H1 (cell line): ENCODE data around the gene TLCD5. TPM values are rescaled to one million over a fixed set of nuclear protein-coding genes. Genes with fewer than 3 reads are reported as not detected.

ENCODE experiments used
- CTCF ChIA-PET: fragments of 300-600 bp; sonication (Branson Sonifier 250); formaldehyde crosslinking; loops from one replicate; lab custom pipeline; 2021; ENCODE audit not compliant: partially characterized antibody; lab: Charles Lee
- POLR2A ChIA-PET: fragments of 300-600 bp; sonication (Branson Sonifier 250); formaldehyde crosslinking; loops from one replicate; lab custom pipeline; 2021; ENCODE audit warnings: inconsistent platforms; ENCODE audit not compliant: partially characterized antibody; lab: Charles Lee
- DNase-seq, 2 experiments: peaks; one replicate each; pipeline versions ENCODE4 v3.0.0 to v3.0.0-alpha.2; 2010 to 2022; ENCODE audit warnings: low spot score in 2 of 2, low read depth in 1 of 2, mixed read lengths in 1 of 2
- FAIRE-seq: peaks from 2 replicates; lab custom pipeline; 2011; peaks lifted over from hg19 to GRCh38; lab: Jason Lieb, UNC
- H2AFZ ChIP-seq: 2 replicates; pipeline ENCODE4 v1.8.1; 2012; ENCODE audit warnings: low read length, inconsistent platforms
- H2AK5ac ChIP-seq: 2 replicates; pipeline ENCODE4 v1.6.1; 2013; ENCODE audit warnings: low read depth, low read length
- H2BK120ac ChIP-seq: replicated peaks from 2 replicates; pipeline ENCODE3; 2013; ENCODE audit warnings: low read depth, low read length, inconsistent platforms
- H2BK12ac ChIP-seq: 2 replicates; pipeline ENCODE4 v1.6.1; 2013; ENCODE audit warnings: low read depth, low read length
- H2BK15ac ChIP-seq: 2 replicates; pipeline ENCODE4 v1.6.1; 2013; ENCODE audit warnings: low read length
- H2BK20ac ChIP-seq: 2 replicates; pipeline ENCODE4 v1.6.1; 2013; ENCODE audit warnings: low read length
- H2BK5ac ChIP-seq: 2 replicates; pipeline ENCODE4 v1.6.1; 2013; ENCODE audit warnings: low read depth, low read length
- H3K14ac ChIP-seq: 2 replicates; pipeline ENCODE4 v1.6.1; 2013; ENCODE audit warnings: inconsistent platforms; ENCODE audit not compliant: insufficient read length
- H3K18ac ChIP-seq: 2 replicates; pipeline ENCODE4 v1.6.1; 2013; ENCODE audit warnings: low read length; ENCODE audit errors: extremely low read depth
- H3K23ac ChIP-seq: 2 replicates; pipeline ENCODE4 v1.6.1; 2013; ENCODE audit warnings: inconsistent platforms; ENCODE audit not compliant: insufficient read length
- H3K23me2 ChIP-seq: 2 replicates; pipeline ENCODE4 v1.6.1; 2013; ENCODE audit warnings: low read depth, low read length
- H3K27ac ChIP-seq: 2 replicates; pipeline ENCODE4 v1.6.1; 2011; ENCODE audit warnings: low read depth, low read length, inconsistent platforms
- H3K27me3 ChIP-seq, 4 experiments: replicated peaks in 1 of 4; 1 replicate in 1 of 4; 2 replicates in 3 of 4; pipeline versions ENCODE4 v1.6.1 to v1.8.1; 2011 to 2013; ENCODE audit warnings: low read length in 3 of 4, mild to moderate bottlenecking in 3 of 4, inconsistent platforms in 2 of 4, mixed read lengths in 2 of 4, moderate library complexity in 1 of 4; ENCODE audit not compliant: control insufficient read depth in 3 of 4, insufficient read depth in 3 of 4; ENCODE audit errors: extremely low read depth in 1 of 4
- H3K36me3 ChIP-seq, 4 experiments: 2 replicates each; pipeline versions ENCODE4 v1.6.1 to v1.8.1; 2011 to 2013; ENCODE audit warnings: mild to moderate bottlenecking in 4 of 4, low read length in 3 of 4, moderate library complexity in 2 of 4, control low read depth in 1 of 4, inconsistent platforms in 1 of 4; ENCODE audit not compliant: insufficient read depth in 4 of 4, control insufficient read depth in 2 of 4
- H3K4ac ChIP-seq: replicated peaks from 2 replicates; pipeline ENCODE3; 2013; ENCODE audit warnings: low read length, low read depth, mixed read lengths, inconsistent platforms; ENCODE audit not compliant: insufficient read length
- H3K4me1 ChIP-seq, 4 experiments: replicated peaks in 1 of 4; 1 replicate in 1 of 4; 2 replicates in 3 of 4; pipeline versions ENCODE4 v1.6.1 to v1.8.1; 2011 to 2013; ENCODE audit warnings: low read length in 3 of 4, inconsistent platforms in 2 of 4, mixed read lengths in 1 of 4; ENCODE audit not compliant: insufficient read depth in 4 of 4, control insufficient read depth in 3 of 4
- H3K4me2 ChIP-seq, 2 experiments: 2 replicates each; pipeline versions ENCODE4 v1.6.1 to v1.8.1; 2011 to 2013; ENCODE audit warnings: low read depth in 2 of 2, low read length in 2 of 2, control low read depth in 1 of 2, inconsistent platforms in 1 of 2, mild to moderate bottlenecking in 1 of 2; ENCODE audit not compliant: insufficient read depth in 1 of 2
- H3K4me3 ChIP-seq, 4 experiments: fragments of 200-600, 300-600 bp in 1 of 4; sonication (generic), shearing (Covaris generic), sonication (Bioruptor Twin) in 1 of 4; 2 replicates each; pipeline versions ENCODE4 v1.5.1 to v1.8.1; 2011 to 2016; ENCODE audit warnings: low read length in 4 of 4, low read depth in 3 of 4, control low read depth in 2 of 4, inconsistent platforms in 2 of 4, mild to moderate bottlenecking in 2 of 4, mixed read lengths in 1 of 4, moderate library complexity in 1 of 4; ENCODE audit not compliant: insufficient read depth in 2 of 4; ENCODE audit errors: extremely low read depth in 1 of 4
- H3K56ac ChIP-seq: replicated peaks from 2 replicates; pipeline ENCODE3; 2013; ENCODE audit warnings: low read depth, mild to moderate bottlenecking, mixed read lengths, low read length, inconsistent platforms; ENCODE audit not compliant: insufficient read length
- H3K79me1 ChIP-seq: 2 replicates; pipeline ENCODE4 v1.6.1; 2013; ENCODE audit warnings: low read depth, low read length, control low read depth
- H3K79me2 ChIP-seq, 2 experiments: 2 replicates each; pipeline versions ENCODE4 v1.6.1 to v1.8.1; 2012 to 2013; ENCODE audit warnings: low read length in 2 of 2, mild to moderate bottlenecking in 2 of 2, inconsistent platforms in 1 of 2; ENCODE audit not compliant: insufficient read depth in 2 of 2, control insufficient read depth in 1 of 2
- H3K9ac ChIP-seq, 4 experiments: replicated peaks in 1 of 4; 1 replicate in 1 of 4; 2 replicates in 3 of 4; pipeline versions ENCODE4 v1.6.1 to v1.8.1; 2011 to 2013; ENCODE audit warnings: low read depth in 3 of 4, low read length in 3 of 4, control low read depth in 2 of 4, mild to moderate bottlenecking in 2 of 4, moderate library complexity in 2 of 4, inconsistent platforms in 1 of 4; ENCODE audit errors: extremely low read depth in 1 of 4
- H3K9me3 ChIP-seq, 2 experiments: 2 replicates each; pipeline versions ENCODE4 v1.6.1 to v1.8.1; 2012 to 2013; ENCODE audit warnings: mild to moderate bottlenecking in 2 of 2, moderate library complexity in 2 of 2, control low read depth in 1 of 2, inconsistent platforms in 1 of 2, low read depth in 1 of 2, low read length in 1 of 2, mixed read lengths in 1 of 2; ENCODE audit not compliant: insufficient read depth in 2 of 2
- H4K20me1 ChIP-seq, 2 experiments: replicated peaks in 1 of 2; 2 replicates each; pipeline versions ENCODE3 to v1.8.1; 2011 to 2013; ENCODE audit warnings: inconsistent platforms in 2 of 2, low read length in 2 of 2, mild to moderate bottlenecking in 1 of 2; ENCODE audit not compliant: insufficient read depth in 2 of 2, control insufficient read depth in 1 of 2
- H4K5ac ChIP-seq: 2 replicates; pipeline ENCODE4 v1.6.1; 2013; ENCODE audit warnings: low read length, low read depth, mixed read lengths, inconsistent platforms; ENCODE audit not compliant: insufficient read length
- H4K8ac ChIP-seq: 2 replicates; pipeline ENCODE4 v1.8.0; 2013; ENCODE audit warnings: mild to moderate bottlenecking, moderate library complexity, low read length, inconsistent platforms; ENCODE audit not compliant: insufficient read depth; ENCODE audit errors: extremely low read depth
- H4K91ac ChIP-seq: replicated peaks from 2 replicates; pipeline ENCODE3; 2013; ENCODE audit warnings: low read length, mixed read lengths, inconsistent platforms; ENCODE audit not compliant: insufficient read length
- EZH2 ChIP-seq: fragments of 200-600 bp; sonication (generic); IDR thresholded peaks from 2 replicates; pipeline ENCODE4 v1.7.1; 2012; ENCODE audit warnings: low read depth, mild to moderate bottlenecking, moderate library complexity, low read length, inconsistent platforms; ENCODE audit not compliant: severe bottlenecking
- POLR2A ChIP-seq, 2 experiments: IDR thresholded peaks; 1 replicate in 1 of 2; 2 replicates in 1 of 2; pipeline ENCODE4 v1.6.1; 2011; ENCODE audit warnings: low read depth in 2 of 2, low read length in 2 of 2, mild to moderate bottlenecking in 2 of 2; ENCODE audit errors: control extremely low read depth in 1 of 2
- RFX5 ChIP-seq: IDR thresholded peaks from 2 replicates; pipeline ENCODE4 v1.6.1; 2011; ENCODE audit warnings: low read depth, low read length, improper control_type of control experiment, borderline replicate concordance
- WGBS, 2 experiments: shearing (Covaris generic) in 1 of 2; methylation state at CpG; one replicate each; pipeline versions ENCODE4 v1.1.6 to v1.1.7; 2013 to 2015; ENCODE audit warnings: low lambda C conversion rate in 2 of 2, mixed read lengths in 2 of 2, inconsistent platforms in 1 of 2, low coverage in 1 of 2, missing lambda C conversion rate in 1 of 2; ENCODE audit not compliant: insufficient replicate concordance in 2 of 2, insufficient coverage in 1 of 2, insufficient read length in 1 of 2; ENCODE audit errors: extremely low coverage in 1 of 2, missing lambda C conversion rate in 1 of 2; 5-methylcytosine and 5-hydroxymethylcytosine counted together
- polyA plus RNA-seq, 7 experiments: library from polyadenylated mRNA; depleted of rRNA in 3 of 7; stranded (reverse) in 5 of 7; unstranded in 2 of 7; fragments of >200 nt in 5 of 7; fragments of 200-250 nt in 2 of 7; gene quantifications; 1 replicate in 5 of 7; 2 replicates in 1 of 7; 4 replicates in 1 of 7; pipeline versions ENCODE4 v1.2.1 to v1.2.3, GENCODE V29; 2011 to 2013; ENCODE audit warnings: missing spikeins in 2 of 7, mixed read lengths in 2 of 7
- total RNA-seq: library from RNA; stranded (reverse); fragmentation: NEBNext Ultra II Directional; extraction: Animal tissue kit (Norgen Biotek cat#: 25700); gene quantifications from 2 replicates; pipeline ENCODE4 v1.2.1, GENCODE V29; 2021

TLCD5 gene
- total and polyA plus RNA-seq, 2 of the 8 experiments (the other 6 are each of a cell fraction or from before 2014, with no cell fraction given), result 9.5 to 10.1 TPM

GRCh38 chr11:120302001-120302805 is 22.9 kb upstream of the TLCD5 start:
- Histone ChIP-seq H2AK5ac (no peak overlapping the region), H3K36me3 (no peaks in the 10 kb centered on the region), H2BK20ac (no peak overlapping the region), H2BK5ac (no peak overlapping the region), H4K8ac (peak overlapping the region; percentile 11; the same call in 1 of the 2 replicates), H3K79me1 (no peaks in the 10 kb centered on the region), H3K27me3 (no peaks in the 10 kb centered on the region; a peak in 2 of 7 replicates), H3K4me1 (peaks cover 0 to 11% (median 7%) of the 10 kb centered on the region in 4 experiments; a peak in 6 of 7 replicates), H3K18ac (no peak overlapping the region), H3K23ac (no peak overlapping the region), H3K9ac (no peak overlapping the region), H2AFZ (no peak overlapping the region), H3K14ac (no peak overlapping the region), H3K4ac (no peak overlapping the region), H3K23me2 (no peaks in the 10 kb centered on the region), H4K20me1 (no peaks in the 10 kb centered on the region), H3K4me2 (no peak overlapping the region), H4K91ac (no peak overlapping the region), H3K27ac (no peak overlapping the region), H2BK15ac (peak overlapping the region; percentile 34; the same call in 1 of the 2 replicates), H2BK12ac (no peak overlapping the region), H2BK120ac (no peak overlapping the region), H3K79me2 (no peaks in the 10 kb centered on the region), H3K56ac (no peak overlapping the region), H3K9me3 (no peaks in the 10 kb centered on the region), H3K4me3 (no peak overlapping the region), H4K5ac (no peak overlapping the region)
- WGBS, 2 experiments, result 83% methylated on average over 6 of the region's 6 CpGs; no CpG with 5 or more reads in 1 of the 2 experiments
- CTCF ChIA-PET, result interaction anchor here (0.6 to 31.5 kb wide), 34 partner anchors 8 to 961 kb away, joined by 3 to 1412 read pairs (median 6); partner anchors contain the start of gene POU2F3
- POLR2A ChIA-PET, result interaction anchor here (0.6 to 8.8 kb wide), 3 partner anchors 41 to 65 kb away, joined by 3 to 69 read pairs (median 3); partner anchors contain the start of gene POU2F3
- FAIRE-seq (no peak), DNase-seq (no peak)
- TF ChIP-seq EZH2 (no peak), POLR2A (IDR thresholded peaks at IDR 0.05; ENCODE audit: control extremely low read depth in 1 of 2, low read depth in 2 of 2, low read length in 2 of 2) (no peak), RFX5 (no peak)
